Fibroblast of pulmonary artery (primary cell): Measurements from ENCODE around the gene TSEN34.

Experiments used
- DNase-seq: peaks from one replicate; pipeline ENCODE4 v3.0.0-alpha.2; 2010; ENCODE audit warnings: low read depth
- H3K4me3 ChIP-seq: replicated peaks from 2 replicates; pipeline ENCODE4 v1.5.1; 2011; ENCODE audit warnings: low read depth, mild to moderate bottlenecking, control low read depth, low read length, moderate library complexity
- CTCF ChIP-seq: IDR thresholded peaks from 2 replicates; pipeline ENCODE4 v1.5.1; 2011; ENCODE audit warnings: mild to moderate bottlenecking, control low read depth, low read length, inconsistent platforms; ENCODE audit errors: missing control alignments

Gene TSEN34

GRCh38 chr19:54191011-54191810, at the start of gene TSEN34:
TSEN34 (plus strand) TSS chr19:54191308; CDS start chr19:54191365, 57 bp downstream.
- DNase-seq: peak; percentile 82
- no peak for TF ChIP-seq CTCF
- peak within 1 kb of the TSS; percentile 84 for H3K4me3 ChIP-seq

- TF ChIP-seq CTCF: no peak
- no peak for DNase-seq
- no peak overlapping the region for H3K4me3 ChIP-seq
Measured at GRCh38 chr19:54141356-54141755, 49.8 kb upstream of the TSEN34 start.

- TF ChIP-seq CTCF: no peak
- no peak overlapping the region for H3K4me3 ChIP-seq
- DNase-seq: no peak
Measured at GRCh38 chr19:54142166-54142780, 48.8 kb upstream of the TSEN34 start.

- no peak for TF ChIP-seq CTCF
- H3K4me3 ChIP-seq: no peak overlapping the region
- DNase-seq: no peak
Measured at GRCh38 chr19:54145541-54146158, 45.5 kb upstream of the TSEN34 start.

- TF ChIP-seq CTCF: no peak
- no peak overlapping the region for H3K4me3 ChIP-seq
- peak; percentile 41 for DNase-seq
Measured at GRCh38 chr19:54147676-54148075, 43.4 kb upstream of the TSEN34 start.

GRCh38 chr19:54148158-54148557, 43.0 kb upstream of the TSEN34 start:
- H3K4me3 ChIP-seq: no peak overlapping the region
- TF ChIP-seq CTCF: no peak
- DNase-seq: no peak
